Brain microvascular endothelial cell (primary cell): ENCODE measurements around the gene CHRM1.

ENCODE experiments used
- DNase-seq: peaks from one replicate; pipeline ENCODE4 v3.0.0-alpha.2; 2020
- H3K27ac ChIP-seq: fragments of 250-450 bp; sonication (Bioruptor Pico); 2 replicates; pipeline ENCODE4 v1.5.1; 2020; ENCODE audit warnings: mild to moderate bottlenecking, moderate library complexity
- H3K27me3 ChIP-seq: fragments of 250-450 bp; sonication (Bioruptor Pico); replicated peaks from 2 replicates; pipeline ENCODE4 v1.5.1; 2020; ENCODE audit warnings: mild to moderate bottlenecking
- H3K36me3 ChIP-seq: fragments of 250-450 bp; sonication (Bioruptor Pico); replicated peaks from 2 replicates; pipeline ENCODE4 v1.5.1; 2020; ENCODE audit warnings: mild to moderate bottlenecking
- H3K4me3 ChIP-seq: 2 replicates; pipeline ENCODE4 v1.5.1; 2011; ENCODE audit warnings: low read depth, mild to moderate bottlenecking, control low read depth, low read length, moderate library complexity
- CTCF ChIP-seq: IDR thresholded peaks from 2 replicates; pipeline ENCODE4 v1.5.1; 2011; ENCODE audit warnings: low read depth, mild to moderate bottlenecking, moderate library complexity, low read length, control low read depth, inconsistent platforms; ENCODE audit errors: missing control alignments
- in situ Hi-C: cut with HindIII; loops from 2 replicates; pipeline ENCODE4 v1.10.0; 2017; ENCODE audit warnings: low sequenced_read_pairs, low pct_ligation_motif_present

Gene CHRM1, protein sequence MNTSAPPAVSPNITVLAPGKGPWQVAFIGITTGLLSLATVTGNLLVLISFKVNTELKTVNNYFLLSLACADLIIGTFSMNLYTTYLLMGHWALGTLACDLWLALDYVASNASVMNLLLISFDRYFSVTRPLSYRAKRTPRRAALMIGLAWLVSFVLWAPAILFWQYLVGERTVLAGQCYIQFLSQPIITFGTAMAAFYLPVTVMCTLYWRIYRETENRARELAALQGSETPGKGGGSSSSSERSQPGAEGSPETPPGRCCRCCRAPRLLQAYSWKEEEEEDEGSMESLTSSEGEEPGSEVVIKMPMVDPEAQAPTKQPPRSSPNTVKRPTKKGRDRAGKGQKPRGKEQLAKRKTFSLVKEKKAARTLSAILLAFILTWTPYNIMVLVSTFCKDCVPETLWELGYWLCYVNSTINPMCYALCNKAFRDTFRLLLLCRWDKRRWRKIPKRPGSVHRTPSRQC

GRCh38 chr11:62921201-62921572, at the start of gene CHRM1:
TSS of gene CHRM1 (minus strand) at chr11:62921363. CDS start at chr11:62911100, 10,263 bp downstream.
- peaks cover 31% of the 10 kb centered on the region for H3K27me3 ChIP-seq
- in situ Hi-C loops = loop anchor here (25.0 kb wide), 1 partner anchor 91 kb away; the partner anchor contains the start of gene SLC22A8
- no peak for DNase-seq
- TF ChIP-seq CTCF = no peak
- H3K4me3 ChIP-seq = no peak within 1 kb of the TSS
- no peaks in the 10 kb centered on the region for H3K36me3 ChIP-seq
- no peak within 1 kb of the TSS for H3K27ac ChIP-seq

- no peak for DNase-seq
- no peak for TF ChIP-seq CTCF
- no peak overlapping the region for H3K27ac ChIP-seq
- H3K36me3 ChIP-seq = no peaks in the 10 kb centered on the region
- no peak overlapping the region for H3K4me3 ChIP-seq
- in situ Hi-C loops = no loop called here
- H3K27me3 ChIP-seq = no peaks in the 10 kb centered on the region
These were observed 44.4 kb upstream of the CHRM1 start for GRCh38 chr11:62965574-62965973.

DNA sequence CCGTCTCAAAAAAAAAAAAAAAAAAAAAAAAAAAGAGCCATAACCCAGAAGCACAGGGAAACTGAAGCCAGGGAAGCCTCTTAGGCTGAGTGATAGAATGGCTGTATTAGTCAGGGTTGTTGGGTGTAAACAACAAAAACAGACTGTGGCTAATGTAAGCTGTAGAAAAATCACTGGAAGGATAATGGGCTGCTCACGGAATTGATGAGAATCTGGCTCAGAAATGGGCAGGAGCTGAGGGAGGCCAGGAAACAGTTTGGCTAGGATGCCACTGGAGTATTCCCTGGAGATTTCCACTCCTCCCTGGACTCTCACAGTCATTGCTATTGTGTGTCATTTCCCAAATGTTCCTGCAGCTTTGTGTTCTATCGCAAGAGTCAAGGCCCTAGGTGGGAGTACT, 41.2 kb upstream of the CHRM1 start:
- TF ChIP-seq CTCF = no peak
- no peak for DNase-seq
- Histone ChIP-seq H3K27me3 (no peaks in the 10 kb centered on the region), H3K4me3 (no peak overlapping the region), H3K36me3 (no peaks in the 10 kb centered on the region), H3K27ac (no peak overlapping the region)
- in situ Hi-C loops = no loop called here

DNA sequence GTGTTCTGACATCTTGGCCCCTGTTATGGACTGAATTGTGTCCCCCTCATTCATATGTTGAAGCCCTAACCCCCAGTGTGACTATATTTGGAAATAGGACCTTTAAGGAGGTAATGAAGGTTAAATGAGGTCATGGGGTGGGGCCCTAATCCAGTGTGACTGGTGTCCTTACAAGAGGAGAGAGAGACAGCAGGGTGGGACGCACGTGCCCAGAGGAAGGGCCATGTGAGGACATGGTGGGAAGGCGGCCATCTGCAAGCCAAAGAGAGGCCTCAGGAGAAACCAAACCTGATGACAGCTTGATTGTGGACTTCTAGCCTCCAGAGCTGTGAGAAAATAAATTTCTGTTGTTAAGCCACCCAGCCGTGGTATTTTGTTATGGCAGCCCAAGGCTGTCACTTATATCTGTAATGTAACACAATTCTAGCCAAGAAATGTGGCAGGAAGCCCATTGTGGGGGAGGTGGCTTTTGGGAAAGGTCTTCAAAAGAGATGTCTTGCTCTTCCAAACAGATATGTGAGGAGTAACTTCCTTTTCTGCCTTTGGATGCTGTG, 39.9 kb upstream of the CHRM1 start:
- Histone ChIP-seq H3K4me3 (no peak overlapping the region), H3K36me3 (no peaks in the 10 kb centered on the region), H3K27me3 (no peaks in the 10 kb centered on the region), H3K27ac (no peak overlapping the region)
- no peak for DNase-seq
- in situ Hi-C loops = no loop called here
- TF ChIP-seq CTCF = no peak

GRCh38 chr11:62959422-62959980, 38.3 kb upstream of the CHRM1 start:
- Histone ChIP-seq H3K36me3 (no peaks in the 10 kb centered on the region), H3K4me3 (no peak overlapping the region), H3K27ac (no peak overlapping the region), H3K27me3 (no peaks in the 10 kb centered on the region)
- no peak for TF ChIP-seq CTCF
- DNase-seq = no peak
- in situ Hi-C loops = no loop called here
